Natural killer cell (primary cell): Measurements from ENCODE around the gene RBM20. TPM values are rescaled to one million over a fixed set of nuclear protein-coding genes. Genes with fewer than 3 reads are reported as not detected.

Experiments used
- ATAC-seq, 3 donors: fragments of 150-1000 bp in 2 of 3; fragments of 200-7000 bp in 1 of 3; cut with Tn5 transposase; 1 replicate in 1 of 3; 2 replicates in 2 of 3; pipeline ENCODE4 v1.10.0; 2021; ENCODE audit warnings: mild to moderate bottlenecking in 2 of 3, moderate library complexity in 2 of 3
- DNase-seq, 2 donors: peaks; one replicate each; pipeline versions ENCODE4 v3.0.0 to v3.0.0-alpha.2; 2013 to 2021; ENCODE audit warnings: mixed read lengths in 1 of 2
- H3K27ac ChIP-seq: one replicate; pipeline ENCODE4 v1.5.1; 2013; ENCODE audit warnings: mild to moderate bottlenecking, low read length
- H3K27me3 ChIP-seq: one replicate; pipeline ENCODE4 v1.6.1; 2013; ENCODE audit warnings: low read length; ENCODE audit not compliant: control insufficient read depth, insufficient read depth
- H3K36me3 ChIP-seq: one replicate; pipeline ENCODE4 v1.6.1; 2013; ENCODE audit warnings: low read length; ENCODE audit not compliant: control insufficient read depth, insufficient read depth
- H3K4me1 ChIP-seq: one replicate; pipeline ENCODE4 v1.6.1; 2013; ENCODE audit warnings: low read length; ENCODE audit not compliant: control insufficient read depth, insufficient read depth
- H3K4me3 ChIP-seq: one replicate; pipeline ENCODE4 v1.5.1; 2013; ENCODE audit warnings: low read length
- H3K9me3 ChIP-seq: one replicate; pipeline ENCODE4 v1.6.1; 2013; ENCODE audit warnings: low read length; ENCODE audit not compliant: control insufficient read depth, insufficient read depth
- H3K27ac Mint-ChIP-seq, 2 donors: one replicate each; pipeline ENCODE4 v1.8.0; 2022; ENCODE audit warnings: mild to moderate bottlenecking in 2 of 2, mixed read lengths in 2 of 2, moderate library complexity in 1 of 2
- H3K27me3 Mint-ChIP-seq, 2 donors: one replicate each; pipeline ENCODE4 v1.8.0; 2022; ENCODE audit warnings: low read depth in 2 of 2, mixed read lengths in 2 of 2
- H3K36me3 Mint-ChIP-seq: one replicate; pipeline ENCODE4 v1.8.0; 2022; ENCODE audit warnings: mixed read lengths
- H3K4me1 Mint-ChIP-seq, 2 donors: one replicate each; pipeline ENCODE4 v1.8.0; 2022; ENCODE audit warnings: mixed read lengths in 2 of 2
- H3K4me3 Mint-ChIP-seq: one replicate; pipeline ENCODE4 v1.8.0; 2022; ENCODE audit warnings: mild to moderate bottlenecking, moderate library complexity, mixed read lengths
- H3K9me3 Mint-ChIP-seq, 2 donors: one replicate each; pipeline ENCODE4 v1.8.0; 2022; ENCODE audit warnings: mixed read lengths in 2 of 2
- WGBS: methylation state at CpG from one replicate; pipeline ENCODE4 v1.1.7; 2013; ENCODE audit warnings: missing lambda C conversion rate; ENCODE audit not compliant: insufficient coverage; 5-methylcytosine and 5-hydroxymethylcytosine counted together
- intact Hi-C: fragments of 100-400 bp; cut with micrococcal nuclease; formaldehyde crosslinking; loops from one replicate; pipeline ENCODE4 v1.14.2; 2022
- total RNA-seq, 4 donors: library from RNA; stranded (reverse); fragments of 120-200 nt in 1 of 4; gene quantifications; one replicate each; pipeline versions ENCODE4 v1.2.3 to v1.2.4, GENCODE V29; 2013 to 2022
- TF ChIP-seq, protein P1 (sequence below): fragments of 200-600 bp; IDR thresholded peaks from one replicate; pipeline ENCODE4 v1.8.0; 2022; ENCODE audit warnings: antibody characterized with exemption

Gene RBM20
- total RNA-seq, 3 donors from 2014 or later (not counting 1 experiment from before 2014, with no cell fraction given) = 0.35 TPM; not detected in 2

- Mint-ChIP-seq H3K27ac (no peak overlapping the region), H3K4me1 (no peaks in the 10 kb centered on the region), H3K27me3 (peaks cover 6 to 7% of the 10 kb centered on the region in 2 donors), H3K36me3 (no peaks in the 10 kb centered on the region), H3K4me3 (no peak overlapping the region), H3K9me3 (no peaks in the 10 kb centered on the region)
- Histone ChIP-seq H3K4me3 (no peak overlapping the region), H3K9me3 (no peaks in the 10 kb centered on the region), H3K27me3 (no peaks in the 10 kb centered on the region), H3K27ac (no peak overlapping the region), H3K4me1 (no peaks in the 10 kb centered on the region), H3K36me3 (no peaks in the 10 kb centered on the region)
- ATAC-seq (no peak), DNase-seq (peak in 1 of 2 donors; percentile 15)
- intact Hi-C loops = loop anchor here (1.0 to 5.0 kb wide), 3 partner anchors 146 to 1390 kb away; no protein-coding TSS in a partner anchor
- TF ChIP-seq, protein P1, sequence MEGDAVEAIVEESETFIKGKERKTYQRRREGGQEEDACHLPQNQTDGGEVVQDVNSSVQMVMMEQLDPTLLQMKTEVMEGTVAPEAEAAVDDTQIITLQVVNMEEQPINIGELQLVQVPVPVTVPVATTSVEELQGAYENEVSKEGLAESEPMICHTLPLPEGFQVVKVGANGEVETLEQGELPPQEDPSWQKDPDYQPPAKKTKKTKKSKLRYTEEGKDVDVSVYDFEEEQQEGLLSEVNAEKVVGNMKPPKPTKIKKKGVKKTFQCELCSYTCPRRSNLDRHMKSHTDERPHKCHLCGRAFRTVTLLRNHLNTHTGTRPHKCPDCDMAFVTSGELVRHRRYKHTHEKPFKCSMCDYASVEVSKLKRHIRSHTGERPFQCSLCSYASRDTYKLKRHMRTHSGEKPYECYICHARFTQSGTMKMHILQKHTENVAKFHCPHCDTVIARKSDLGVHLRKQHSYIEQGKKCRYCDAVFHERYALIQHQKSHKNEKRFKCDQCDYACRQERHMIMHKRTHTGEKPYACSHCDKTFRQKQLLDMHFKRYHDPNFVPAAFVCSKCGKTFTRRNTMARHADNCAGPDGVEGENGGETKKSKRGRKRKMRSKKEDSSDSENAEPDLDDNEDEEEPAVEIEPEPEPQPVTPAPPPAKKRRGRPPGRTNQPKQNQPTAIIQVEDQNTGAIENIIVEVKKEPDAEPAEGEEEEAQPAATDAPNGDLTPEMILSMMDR = no peak
- WGBS = 20% methylated on average over 1 of the region's 1 CpG
These were observed 103.0 kb downstream of the RBM20 start for GRCh38 chr10:110746969-110747608.

- no peak overlapping the region for H3K4me3 Mint-ChIP-seq
- no peaks in the 10 kb centered on the region for H3K4me1 Mint-ChIP-seq
- H3K27ac Mint-ChIP-seq = no peak overlapping the region
- no peak overlapping the region for H3K27ac ChIP-seq
- H3K36me3 Mint-ChIP-seq = no peaks in the 10 kb centered on the region
- H3K36me3 ChIP-seq = no peaks in the 10 kb centered on the region
- no peak overlapping the region for H3K4me3 ChIP-seq
- intact Hi-C loops = loop anchor here (5.0 kb wide), 1 partner anchor 849 kb away; no protein-coding TSS in a partner anchor
- H3K27me3 ChIP-seq = no peaks in the 10 kb centered on the region
- H3K27me3 Mint-ChIP-seq = peaks cover 0 to 8% of the 10 kb centered on the region in 2 donors
- no peaks in the 10 kb centered on the region for H3K9me3 Mint-ChIP-seq
- no peaks in the 10 kb centered on the region for H3K9me3 ChIP-seq
- no peaks in the 10 kb centered on the region for H3K4me1 ChIP-seq
- DNase-seq (no peak), ATAC-seq (no peak)
- WGBS = 67% methylated on average over 1 of the region's 2 CpGs
- TF ChIP-seq, protein P1 = no peak
These were observed 103.7 kb downstream of the RBM20 start for GRCh38 chr10:110747609-110748464.

DNA sequence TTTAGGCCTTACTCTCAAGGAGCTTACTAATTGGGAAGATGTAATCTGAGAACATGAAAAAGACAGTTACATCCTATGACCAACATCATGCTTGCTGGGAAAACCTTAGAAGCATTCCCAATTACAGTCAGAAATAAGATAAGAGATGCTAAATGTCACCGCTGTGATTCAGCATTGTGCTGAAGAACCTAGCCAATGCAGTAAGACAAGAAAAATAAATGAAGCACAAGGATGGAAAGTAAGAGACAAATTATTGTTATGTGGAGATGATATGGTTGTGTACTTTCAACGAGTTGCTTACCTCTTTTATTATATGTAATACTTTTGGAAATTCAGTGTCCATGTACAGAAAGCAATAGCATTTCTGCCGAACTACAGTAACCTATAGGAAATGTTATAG, 104.8 kb downstream of the RBM20 start:
- Mint-ChIP-seq H3K27me3 (peaks cover 6 to 8% of the 10 kb centered on the region in 2 donors), H3K27ac (no peak overlapping the region), H3K4me3 (no peak overlapping the region), H3K9me3 (no peaks in the 10 kb centered on the region), H3K36me3 (no peaks in the 10 kb centered on the region), H3K4me1 (no peaks in the 10 kb centered on the region)
- DNase-seq (no peak), ATAC-seq (no peak)
- intact Hi-C loops = loop anchor here (5.0 kb wide), 1 partner anchor 848 kb away; no protein-coding TSS in a partner anchor
- Histone ChIP-seq H3K27me3 (no peaks in the 10 kb centered on the region), H3K9me3 (no peaks in the 10 kb centered on the region), H3K27ac (no peak overlapping the region), H3K36me3 (no peaks in the 10 kb centered on the region), H3K4me3 (no peak overlapping the region), H3K4me1 (no peaks in the 10 kb centered on the region)
- 100% methylated on average over 1 of the region's 3 CpGs for WGBS
- TF ChIP-seq, protein P1 = no peak
